Glutamatergic neuron (in vitro differentiated cells): ENCODE data around the gene NTNG1. TPM values are rescaled to one million over a fixed set of nuclear protein-coding genes. Genes with fewer than 3 reads are reported as not detected.

Source experiments
- DNase-seq: peaks from one replicate; pipeline ENCODE4 v3.0.0; 2022
- H3K27ac Mint-ChIP-seq: one replicate; pipeline ENCODE4 v1.8.0; 2020; ENCODE audit warnings: mild to moderate bottlenecking, mixed read lengths, inconsistent platforms; ENCODE audit not compliant: unreplicated experiment
- H3K27me3 Mint-ChIP-seq: one replicate; pipeline ENCODE4 v1.8.0; 2020; ENCODE audit warnings: mild to moderate bottlenecking, moderate library complexity, mixed read lengths, inconsistent platforms; ENCODE audit not compliant: unreplicated experiment
- H3K36me3 Mint-ChIP-seq: one replicate; pipeline ENCODE4 v1.8.0; 2020; ENCODE audit warnings: mild to moderate bottlenecking, mixed read lengths, inconsistent platforms; ENCODE audit not compliant: unreplicated experiment
- H3K4me1 Mint-ChIP-seq: one replicate; pipeline ENCODE4 v1.8.0; 2020; ENCODE audit warnings: mild to moderate bottlenecking, low read depth, mixed read lengths, inconsistent platforms; ENCODE audit not compliant: unreplicated experiment
- H3K4me3 Mint-ChIP-seq: one replicate; pipeline ENCODE4 v1.8.0; 2020; ENCODE audit warnings: mild to moderate bottlenecking, mixed read lengths, inconsistent platforms; ENCODE audit not compliant: unreplicated experiment
- H3K9me3 Mint-ChIP-seq: one replicate; pipeline ENCODE4 v1.8.0; 2020; ENCODE audit warnings: mild to moderate bottlenecking, moderate library complexity, mixed read lengths, inconsistent platforms; ENCODE audit not compliant: unreplicated experiment
- CTCF ChIP-seq: fragments of 200-600 bp; sonication (generic); IDR thresholded peaks from one replicate; pipeline ENCODE4 v1.5.0; 2021; ENCODE audit not compliant: partially characterized antibody, unreplicated experiment
- total RNA-seq: library from RNA; stranded (reverse); fragmentation: NEBNext Ultra II Directional; extraction: Animal tissue kit (Norgen Biotek cat#: 25700); gene quantifications from one replicate; pipeline ENCODE4 v1.2.1, GENCODE V29; 2021; ENCODE audit not compliant: unreplicated experiment

NTNG1 gene
- total RNA-seq, 1 donor from 2014 or later, result 3.2 TPM

- Mint-ChIP-seq H3K27me3 (no peaks in the 10 kb centered on the region), H3K4me1 (no peaks in the 10 kb centered on the region), H3K4me3 (no peak overlapping the region), H3K27ac (no peak overlapping the region), H3K9me3 (no peaks in the 10 kb centered on the region), H3K36me3 (no peaks in the 10 kb centered on the region)
- no peak for DNase-seq
- no peak for TF ChIP-seq CTCF
Observed at GRCh38 chr1:107464827-107465226, 324.0 kb downstream of the NTNG1 start.

- H3K27ac Mint-ChIP-seq, result no peak overlapping the region
- H3K9me3 Mint-ChIP-seq, result no peaks in the 10 kb centered on the region
- H3K4me3 Mint-ChIP-seq, result no peak overlapping the region
- DNase-seq, result no peak
- no peak for TF ChIP-seq CTCF
- H3K4me1 Mint-ChIP-seq, result no peaks in the 10 kb centered on the region
- H3K27me3 Mint-ChIP-seq, result no peaks in the 10 kb centered on the region
- no peaks in the 10 kb centered on the region for H3K36me3 Mint-ChIP-seq
Observed at GRCh38 chr1:107467286-107467685, 326.4 kb downstream of the NTNG1 start.

GRCh38 chr1:107467811-107468210 is 327.0 kb downstream of the NTNG1 start:
- Mint-ChIP-seq H3K4me1 (no peaks in the 10 kb centered on the region), H3K4me3 (no peak overlapping the region), H3K27ac (no peak overlapping the region), H3K36me3 (no peaks in the 10 kb centered on the region), H3K9me3 (no peaks in the 10 kb centered on the region), H3K27me3 (no peaks in the 10 kb centered on the region)
- DNase-seq, result no peak
- TF ChIP-seq CTCF, result no peak

GRCh38 chr1:107473065-107473464 is 332.2 kb downstream of the NTNG1 start:
- TF ChIP-seq CTCF, result no peak
- Mint-ChIP-seq H3K4me1 (no peaks in the 10 kb centered on the region), H3K4me3 (no peak overlapping the region), H3K9me3 (no peaks in the 10 kb centered on the region), H3K36me3 (no peaks in the 10 kb centered on the region), H3K27me3 (no peaks in the 10 kb centered on the region), H3K27ac (no peak overlapping the region)
- no peak for DNase-seq

GRCh38 chr1:107474877-107475612 is 334.2 kb downstream of the NTNG1 start:
- Mint-ChIP-seq H3K27me3 (no peaks in the 10 kb centered on the region), H3K4me3 (no peak overlapping the region), H3K27ac (no peak overlapping the region), H3K4me1 (peaks cover 10% of the 10 kb centered on the region), H3K9me3 (peaks cover 1% of the 10 kb centered on the region), H3K36me3 (no peaks in the 10 kb centered on the region)
- DNase-seq, result no peak
- TF ChIP-seq CTCF, result no peak
